ENCODE results near the gene AFF1. TPM values are rescaled to one million over a fixed set of nuclear protein-coding genes. Genes with fewer than 3 reads are reported as not detected.

AFF1 gene
- total and polyA plus RNA-seq, 2 experiments from 2014 or later = 31.9 to 38.7 TPM

- Histone ChIP-seq H3K36me3 (replicated peaks; ENCODE audit: insufficient read depth, low read depth) (no peaks in the 10 kb centered on the region), H3K4me1 (ENCODE audit: insufficient read depth) (peaks cover 39% of the 10 kb centered on the region), H3K27ac (peak overlapping the region; percentile 58), H3K4me3 (no peak overlapping the region), H3K9me2 (replicated peaks; ENCODE audit: insufficient read depth) (no peaks in the 10 kb centered on the region), H4K20me1 (ENCODE audit: insufficient read depth, poor library complexity, severe bottlenecking) (no peaks in the 10 kb centered on the region), H2AFZ (no peak overlapping the region), H3K27me3 (no peaks in the 10 kb centered on the region), H3K9me3 (ENCODE audit: low read depth) (no peaks in the 10 kb centered on the region), H3K4me2 (peak overlapping the region; percentile 2), H3K79me2 (peaks cover 28% of the 10 kb centered on the region)
- WGBS (ENCODE audit: low lambda C conversion rate, missing lambda C conversion rate) = 63% methylated on average over 3 of the region's 3 CpGs
- DNase-seq (ENCODE audit: low spot score) = no peak
- no peak for TF ChIP-seq CTCF (IDR thresholded peaks at IDR 0.05; ENCODE audit: poor library complexity)
- TF ChIP-seq EZH2phosphoT487 (IDR thresholded peaks at IDR 0.05; ENCODE audit: low read depth, severe bottlenecking, unreplicated experiment) = no peak
- TF ChIP-seq EZH2 (IDR thresholded peaks at IDR 0.05; ENCODE audit: borderline replicate concordance) = no peak
Observed at GRCh38 chr4:87109121-87109520, 174.3 kb downstream of the AFF1 start.

- no peaks in the 10 kb centered on the region for H3K9me2 ChIP-seq (replicated peaks; ENCODE audit: insufficient read depth)
- H3K27me3 ChIP-seq = no peaks in the 10 kb centered on the region
- no peaks in the 10 kb centered on the region for H3K9me3 ChIP-seq (ENCODE audit: low read depth)
- peaks cover 33% of the 10 kb centered on the region for H3K4me1 ChIP-seq (ENCODE audit: insufficient read depth)
- no peak overlapping the region for H3K4me2 ChIP-seq
- TF ChIP-seq CTCF (IDR thresholded peaks at IDR 0.05; ENCODE audit: poor library complexity) (no peak), EZH2 (IDR thresholded peaks at IDR 0.05; ENCODE audit: borderline replicate concordance) (no peak), EZH2phosphoT487 (IDR thresholded peaks at IDR 0.05; ENCODE audit: low read depth, severe bottlenecking, unreplicated experiment) (no peak)
- peaks cover 27% of the 10 kb centered on the region for H3K79me2 ChIP-seq
- no peaks in the 10 kb centered on the region for H4K20me1 ChIP-seq (ENCODE audit: insufficient read depth, poor library complexity, severe bottlenecking)
- H2AFZ ChIP-seq = no peak overlapping the region
- no peak overlapping the region for H3K27ac ChIP-seq
- H3K4me3 ChIP-seq = no peak overlapping the region
- 91% methylated on average over 1 of the region's 1 CpG for WGBS (ENCODE audit: low lambda C conversion rate, missing lambda C conversion rate)
- no peaks in the 10 kb centered on the region for H3K36me3 ChIP-seq (replicated peaks; ENCODE audit: insufficient read depth, low read depth)
- no peak for DNase-seq (ENCODE audit: low spot score)
Observed at GRCh38 chr4:87109945-87110344, 175.1 kb downstream of the AFF1 start.

- Histone ChIP-seq H3K4me1 (ENCODE audit: insufficient read depth) (peaks cover 25% of the 10 kb centered on the region), H3K36me3 (replicated peaks; ENCODE audit: insufficient read depth, low read depth) (no peaks in the 10 kb centered on the region)
- WGBS (ENCODE audit: low lambda C conversion rate, missing lambda C conversion rate) = 70% methylated on average over 4 of the region's 4 CpGs
Observed at GRCh38 chr4:87112063-87112462, 177.3 kb downstream of the AFF1 start.

More at GRCh38 chr4:87112063-87112462, 177.3 kb downstream of the AFF1 start:
- Histone ChIP-seq H2AFZ (no peak overlapping the region), H3K27me3 (no peaks in the 10 kb centered on the region), H3K27ac (no peak overlapping the region), H4K20me1 (ENCODE audit: insufficient read depth, poor library complexity, severe bottlenecking) (no peaks in the 10 kb centered on the region), H3K79me2 (peaks cover 33% of the 10 kb centered on the region), H3K4me2 (no peak overlapping the region), H3K4me3 (no peak overlapping the region), H3K9me2 (replicated peaks; ENCODE audit: insufficient read depth) (no peaks in the 10 kb centered on the region), H3K9me3 (ENCODE audit: low read depth) (no peaks in the 10 kb centered on the region)
- no peak for DNase-seq (ENCODE audit: low spot score)
- no peak for TF ChIP-seq CTCF (IDR thresholded peaks at IDR 0.05; ENCODE audit: poor library complexity)
- no peak for TF ChIP-seq EZH2 (IDR thresholded peaks at IDR 0.05; ENCODE audit: borderline replicate concordance)
- no peak for TF ChIP-seq EZH2phosphoT487 (IDR thresholded peaks at IDR 0.05; ENCODE audit: low read depth, severe bottlenecking, unreplicated experiment)
